ENCODE results near the gene CEP43.

Gene CEP43

GRCh38 chr6:166970091-166970490, 29.1 kb upstream of the CEP43 start:
- H3K4me3 ChIP-seq (ENCODE audit: low read depth, low read length), result no peak overlapping the region
- no peak for TF ChIP-seq CTCF (IDR thresholded peaks at IDR 0.05; ENCODE audit: borderline replicate concordance, insufficient read depth, low read depth, low read length)

- no peak overlapping the region for H3K4me3 ChIP-seq (ENCODE audit: low read depth, low read length)
- no peak for TF ChIP-seq CTCF (IDR thresholded peaks at IDR 0.05; ENCODE audit: borderline replicate concordance, insufficient read depth, low read depth, low read length)
These were observed 28.4 kb upstream of the CEP43 start for GRCh38 chr6:166970776-166971175.

GRCh38 chr6:166971271-166971670, 27.9 kb upstream of the CEP43 start:
- no peak overlapping the region for H3K4me3 ChIP-seq (ENCODE audit: low read depth, low read length)
- TF ChIP-seq CTCF (IDR thresholded peaks at IDR 0.05; ENCODE audit: borderline replicate concordance, insufficient read depth, low read depth, low read length), result no peak

GRCh38 chr6:166972101-166972500, 27.1 kb upstream of the CEP43 start:
- TF ChIP-seq CTCF (IDR thresholded peaks at IDR 0.05; ENCODE audit: borderline replicate concordance, insufficient read depth, low read depth, low read length), result no peak
- H3K4me3 ChIP-seq (ENCODE audit: low read depth, low read length), result no peak overlapping the region

- no peak overlapping the region for H3K4me3 ChIP-seq (ENCODE audit: low read depth, low read length)
- no peak for TF ChIP-seq CTCF (IDR thresholded peaks at IDR 0.05; ENCODE audit: borderline replicate concordance, insufficient read depth, low read depth, low read length)
These were observed 22.6 kb upstream of the CEP43 start for GRCh38 chr6:166976636-166977035.

- no peak overlapping the region for H3K4me3 ChIP-seq (ENCODE audit: low read depth, low read length)
- no peak for TF ChIP-seq CTCF (IDR thresholded peaks at IDR 0.05; ENCODE audit: borderline replicate concordance, insufficient read depth, low read depth, low read length)
These were observed 21.3 kb upstream of the CEP43 start for GRCh38 chr6:166977621-166978525.

- H3K4me3 ChIP-seq (ENCODE audit: low read depth, low read length), result no peak overlapping the region
- no peak for TF ChIP-seq CTCF (IDR thresholded peaks at IDR 0.05; ENCODE audit: borderline replicate concordance, insufficient read depth, low read depth, low read length)
These were observed 18.5 kb upstream of the CEP43 start for GRCh38 chr6:166980738-166981137.
